Measurements from ENCODE around the gene NF1.
"Not testable (repeated sequence)": the region's sequence is repeated elsewhere in the genome, so short reads cannot be mapped to it uniquely, and the experiment has no call there.

The NF1 gene

DNA sequence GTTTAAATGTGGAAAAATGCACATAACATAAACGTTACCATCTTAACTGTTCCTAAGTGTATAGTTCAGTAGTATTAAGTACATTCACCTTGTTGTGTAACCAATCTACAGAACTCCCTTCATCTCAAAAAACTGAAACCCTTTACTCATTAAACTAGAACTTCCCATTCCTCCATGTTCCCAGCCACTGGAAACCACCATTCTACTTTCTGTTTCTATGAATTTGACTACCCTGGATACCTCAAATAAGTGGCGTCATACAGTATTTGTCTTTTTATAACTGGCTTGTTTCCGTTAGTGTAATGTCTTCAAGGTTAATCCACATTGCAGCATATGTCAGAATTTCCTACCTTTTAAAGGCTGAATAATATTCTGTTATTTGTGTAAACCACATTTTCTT lies 38.2 kb downstream of the NF1 start:
- no peak for DNase-seq

DNA sequence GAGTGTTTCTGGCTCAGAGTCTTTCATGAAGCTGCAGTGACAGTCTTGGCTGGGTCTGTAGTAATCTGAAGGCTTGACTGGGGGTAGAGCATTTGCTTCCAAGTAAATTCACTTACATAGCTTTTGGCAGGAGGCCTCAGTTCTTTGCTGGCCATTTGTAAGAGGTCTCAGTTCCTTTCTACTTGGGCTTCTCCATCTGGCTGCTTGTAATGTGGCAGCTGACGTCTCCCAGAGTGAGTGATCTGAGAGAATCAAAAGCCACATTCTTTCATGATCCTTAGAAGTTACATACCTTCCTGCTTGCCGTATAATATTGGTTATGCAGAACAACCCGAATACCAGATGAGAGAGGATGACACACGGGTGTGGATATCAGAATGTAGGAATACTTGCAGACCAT lies 39.8 kb downstream of the NF1 start:
- no peak for DNase-seq

DNA sequence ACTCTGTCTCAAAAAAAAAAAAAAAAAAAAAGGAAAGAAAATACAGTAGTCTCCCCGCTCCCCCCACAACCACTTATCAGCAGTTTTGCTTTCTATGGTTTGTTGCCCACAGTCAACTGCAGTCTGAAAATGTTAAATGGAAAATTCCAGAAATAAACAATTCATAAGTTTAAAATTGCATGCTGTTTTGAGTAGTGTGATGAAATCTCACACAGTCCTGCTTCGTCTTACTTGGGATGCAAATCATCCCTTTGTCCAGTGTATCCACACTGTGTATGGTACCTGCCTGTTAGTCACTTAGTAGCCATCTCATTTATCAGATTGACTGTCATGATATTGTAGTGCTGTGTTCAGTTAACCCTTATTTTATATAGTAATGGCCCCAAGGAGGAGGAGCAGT lies 41.5 kb downstream of the NF1 start:
- no peak for DNase-seq

DNA sequence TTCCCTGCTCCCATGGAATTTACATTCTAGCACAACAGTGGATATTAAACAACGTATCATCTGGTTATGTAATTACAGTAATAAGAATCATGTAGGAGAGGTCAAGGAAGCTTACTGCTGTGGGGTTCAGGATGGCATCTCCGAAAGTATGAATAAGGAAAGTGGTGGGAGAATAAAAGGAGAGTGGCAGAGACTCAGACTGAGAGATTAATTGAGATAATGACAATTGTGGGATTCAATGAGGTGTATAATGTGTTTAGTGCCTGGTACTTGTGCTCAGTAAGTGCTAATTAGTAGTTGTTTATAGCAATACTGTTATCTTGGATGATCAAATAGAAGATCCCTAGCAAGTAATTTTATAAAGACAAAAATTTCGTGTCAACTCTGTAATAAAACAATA lies 45.3 kb downstream of the NF1 start:
- DNase-seq: no peak

DNA sequence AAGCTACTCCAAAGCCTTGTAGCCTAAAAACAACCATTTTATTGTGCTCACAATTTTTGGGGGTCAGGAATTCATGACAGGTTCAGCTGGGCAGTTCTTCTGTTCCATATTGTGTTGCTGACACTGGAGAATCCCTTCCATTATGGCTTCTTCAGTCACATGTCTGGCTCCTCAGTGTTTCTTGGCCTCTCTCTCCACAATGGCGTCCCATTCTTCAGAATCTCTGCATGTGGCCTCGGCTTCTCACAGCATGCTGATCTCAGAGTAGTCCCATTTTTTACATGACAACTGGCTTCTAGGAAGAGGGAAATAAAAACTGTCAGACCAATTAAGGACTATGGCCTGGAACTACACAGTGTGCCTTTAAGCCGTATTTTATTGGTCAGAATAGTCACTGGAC lies 49.7 kb downstream of the NF1 start:
- DNase-seq: no peak

DNA sequence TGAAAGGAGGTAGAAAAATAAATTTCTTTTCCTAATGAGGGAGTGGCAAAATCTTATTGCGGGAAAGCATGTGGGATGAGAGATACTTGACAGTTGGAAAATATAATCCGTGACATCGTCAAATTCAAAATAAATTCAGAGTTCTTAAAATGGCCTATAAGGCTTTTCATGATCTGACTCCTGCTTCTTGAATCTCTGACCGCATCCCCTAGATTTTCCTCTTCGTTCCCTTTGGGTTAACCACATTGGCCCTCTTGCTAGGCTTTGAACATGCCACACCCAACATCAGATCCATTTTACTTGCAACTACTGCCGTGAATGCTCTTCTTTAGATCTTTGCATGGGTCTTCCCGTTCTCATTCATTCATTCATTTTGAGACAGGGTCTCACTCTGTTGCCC lies 50.1 kb downstream of the NF1 start:
- no peak for DNase-seq

DNA sequence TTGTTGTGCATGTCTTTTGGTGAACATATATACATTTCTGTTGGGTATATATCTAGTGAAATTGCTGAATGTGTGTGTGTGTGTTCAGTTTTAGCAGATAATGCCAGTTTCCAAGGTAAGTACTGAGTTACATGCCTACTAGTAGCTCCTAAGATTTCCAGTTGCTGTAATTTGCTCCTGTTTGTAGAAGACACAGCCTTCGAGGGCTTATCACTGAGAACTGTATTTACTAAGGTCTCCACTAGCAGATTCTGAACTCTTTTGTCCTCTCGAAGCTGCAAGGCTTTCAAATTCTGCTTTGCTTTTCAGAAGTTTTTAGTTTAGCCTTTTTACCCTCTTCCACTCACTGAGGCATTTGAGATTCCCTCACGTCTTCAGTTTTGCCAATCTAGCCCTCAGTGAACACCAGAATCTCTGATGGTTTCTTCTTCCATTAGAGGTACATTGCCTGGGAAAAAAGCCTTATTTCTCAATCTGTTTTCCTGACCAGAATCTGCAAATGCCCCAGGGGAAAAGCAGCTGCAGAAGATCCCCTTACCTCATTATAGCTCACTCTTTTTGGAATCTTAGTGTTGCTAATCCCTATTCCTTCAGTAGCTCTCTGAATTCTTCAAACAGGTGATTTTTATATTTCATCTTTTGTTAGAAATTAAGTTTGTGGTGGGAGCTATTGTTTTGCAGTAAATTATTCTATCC lies 52.9 kb downstream of the NF1 start:
- DNase-seq: no peak

DNA sequence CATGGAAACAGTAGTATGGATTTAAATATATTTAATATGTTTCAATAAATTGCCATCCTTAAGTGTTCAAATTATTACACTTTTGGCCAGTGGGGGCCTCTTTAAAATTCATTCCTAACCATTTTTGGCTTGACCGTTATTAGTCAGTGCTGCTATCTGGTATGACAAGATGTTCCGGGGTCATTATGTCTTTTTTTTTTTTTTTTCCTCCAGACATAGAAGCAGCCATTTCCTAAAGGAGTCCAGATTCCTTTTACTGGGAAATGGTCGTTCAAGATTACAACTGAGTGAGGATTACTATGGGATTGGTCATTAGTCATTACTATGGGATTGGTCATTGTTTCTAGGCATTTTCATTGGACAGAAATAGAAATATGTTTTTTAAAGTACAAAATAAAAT lies 53.4 kb downstream of the NF1 start:
- no peak for DNase-seq

DNA sequence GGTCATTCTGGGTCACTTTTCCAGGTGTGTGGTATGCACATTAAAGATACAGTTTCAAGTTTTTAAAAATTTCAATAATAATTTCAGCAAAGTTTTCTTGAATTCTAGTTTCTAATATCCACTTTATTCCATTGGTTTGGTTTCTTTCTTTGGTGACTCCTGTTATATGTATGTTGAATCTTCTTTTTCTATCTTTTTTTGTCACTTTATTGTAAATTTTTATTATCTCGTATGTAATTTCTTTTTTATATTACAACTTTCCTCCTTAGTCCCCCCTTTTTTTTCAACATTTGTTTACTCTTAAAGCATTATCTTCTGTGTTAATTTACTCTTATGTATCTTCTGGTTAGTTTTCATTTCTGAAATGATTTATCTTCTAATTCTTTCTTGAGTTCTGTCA lies 57.5 kb downstream of the NF1 start:
- DNase-seq: no peak

DNA sequence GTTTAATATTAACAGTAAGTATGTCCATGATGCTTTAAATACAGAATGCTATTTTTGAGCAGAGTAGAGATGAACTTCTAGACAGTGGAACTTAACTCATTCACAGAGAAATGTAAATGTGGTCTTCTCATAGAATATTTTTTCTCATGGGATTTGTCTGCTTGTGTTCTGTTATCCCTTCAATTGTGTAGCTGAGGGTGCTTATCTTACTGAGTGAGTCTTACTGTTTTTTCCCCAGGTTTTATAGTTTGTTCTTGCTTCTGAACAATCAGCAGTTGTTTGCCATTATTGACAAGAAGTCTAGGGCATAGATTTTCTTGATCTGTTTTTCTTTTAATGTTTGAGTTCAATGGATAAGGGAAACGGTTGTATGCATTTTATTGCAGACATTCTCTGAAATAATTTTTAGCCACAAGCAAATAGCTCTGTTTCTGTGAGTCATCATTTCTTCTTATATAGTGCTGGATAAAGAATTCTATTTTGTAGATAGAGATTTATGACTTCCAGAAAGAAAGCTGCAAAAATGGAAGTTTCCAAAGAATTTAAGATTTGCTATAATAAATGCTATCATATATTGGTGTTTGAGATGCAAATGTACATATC lies 60.5 kb downstream of the NF1 start:
- DNase-seq: no peak

DNA sequence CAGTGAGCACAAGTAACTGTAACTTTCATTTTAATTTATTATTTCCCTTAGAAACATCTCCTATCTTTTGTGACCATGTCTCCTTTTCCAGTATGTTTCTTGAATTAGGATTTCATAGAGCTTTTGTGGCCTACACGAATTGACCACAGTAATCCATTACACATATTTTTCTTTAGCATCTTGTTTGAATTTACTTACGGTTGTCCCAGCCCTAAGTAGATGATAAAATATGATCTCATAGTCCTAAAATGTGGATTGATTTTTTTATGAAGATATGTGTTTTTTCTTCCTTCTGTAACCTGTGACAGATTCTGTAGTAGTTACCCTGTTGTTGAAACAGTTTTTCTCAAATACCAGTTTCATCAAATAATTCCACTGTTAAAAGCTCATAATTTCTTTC lies 61.5 kb downstream of the NF1 start:
- DNase-seq: no peak

DNA sequence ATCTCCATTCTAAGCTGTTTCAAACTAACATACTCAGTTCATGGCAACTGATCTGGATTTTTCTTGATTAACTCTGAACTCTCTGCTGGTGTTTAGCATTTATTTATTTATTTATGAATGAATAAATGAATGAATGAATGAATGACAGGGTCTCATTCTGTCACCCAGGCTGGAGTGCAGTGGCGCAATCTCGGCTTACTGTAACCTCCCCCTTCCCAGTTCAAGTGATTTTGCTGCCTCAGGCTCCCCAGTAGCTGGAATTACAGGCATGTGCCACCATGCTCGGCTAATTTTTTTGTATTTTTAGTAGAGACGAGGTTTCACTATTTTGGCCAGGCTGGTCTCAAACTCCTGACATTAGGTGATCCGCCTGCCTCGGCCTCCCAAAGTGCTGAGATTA lies 62.1 kb downstream of the NF1 start:
- not testable (repeated sequence) for DNase-seq

DNA sequence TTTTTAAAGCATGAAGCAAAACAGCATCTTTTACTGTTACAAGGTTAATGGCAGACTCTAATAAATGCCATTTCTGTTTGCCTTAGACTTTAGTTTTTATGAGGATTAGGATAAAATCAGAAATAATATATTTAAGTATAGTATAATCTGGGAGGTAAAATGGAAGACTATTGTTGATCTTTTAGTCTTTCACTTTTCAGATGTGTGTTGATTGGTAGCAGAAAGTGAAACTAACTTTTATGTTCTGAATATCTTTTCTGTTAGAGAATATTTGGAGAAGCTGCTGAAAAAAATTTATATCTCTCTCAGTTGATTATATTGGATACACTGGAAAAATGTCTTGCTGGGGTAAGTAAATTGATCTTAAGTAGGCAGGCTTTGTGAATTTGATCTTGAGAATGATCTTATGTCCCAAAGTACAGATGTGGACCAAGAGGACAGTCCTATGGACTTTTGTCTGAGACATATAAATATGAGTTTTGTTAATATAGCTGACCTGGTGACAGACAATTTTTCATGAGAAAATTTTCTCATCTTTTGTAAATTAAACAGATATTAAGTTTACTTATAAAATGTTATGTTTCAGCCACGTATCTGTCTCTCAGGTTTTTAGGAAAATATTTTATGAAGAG lies 64.1 kb downstream of the NF1 start:
- no peak for DNase-seq

DNA sequence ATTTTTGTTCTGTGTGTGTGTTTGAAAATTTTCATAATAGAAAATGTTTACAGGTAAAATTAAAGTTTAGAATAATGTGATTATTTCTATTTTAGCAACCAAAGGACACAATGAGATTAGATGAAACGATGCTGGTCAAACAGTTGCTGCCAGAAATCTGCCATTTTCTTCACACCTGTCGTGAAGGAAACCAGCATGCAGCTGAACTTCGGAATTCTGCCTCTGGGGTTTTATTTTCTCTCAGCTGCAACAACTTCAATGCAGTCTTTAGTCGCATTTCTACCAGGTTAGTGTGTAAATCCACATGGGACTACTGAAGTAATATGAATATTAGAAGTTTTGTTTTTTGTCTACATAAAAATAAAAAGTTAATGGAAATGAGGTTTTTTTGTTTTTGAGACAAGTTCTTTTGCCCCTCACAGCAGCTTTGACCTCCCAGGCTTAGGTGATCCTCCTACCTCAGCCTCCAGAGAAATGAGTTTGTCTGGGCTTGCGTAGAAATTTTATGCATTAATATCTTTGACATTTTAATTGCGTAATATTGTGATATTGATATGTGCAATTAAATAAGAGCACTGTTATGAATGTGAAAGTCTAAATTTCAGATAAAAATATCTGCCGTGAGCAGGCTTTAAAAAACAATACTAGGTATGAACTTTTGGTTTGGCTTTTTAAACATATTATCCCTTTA lies 68.5 kb downstream of the NF1 start:
- no peak for DNase-seq

DNA sequence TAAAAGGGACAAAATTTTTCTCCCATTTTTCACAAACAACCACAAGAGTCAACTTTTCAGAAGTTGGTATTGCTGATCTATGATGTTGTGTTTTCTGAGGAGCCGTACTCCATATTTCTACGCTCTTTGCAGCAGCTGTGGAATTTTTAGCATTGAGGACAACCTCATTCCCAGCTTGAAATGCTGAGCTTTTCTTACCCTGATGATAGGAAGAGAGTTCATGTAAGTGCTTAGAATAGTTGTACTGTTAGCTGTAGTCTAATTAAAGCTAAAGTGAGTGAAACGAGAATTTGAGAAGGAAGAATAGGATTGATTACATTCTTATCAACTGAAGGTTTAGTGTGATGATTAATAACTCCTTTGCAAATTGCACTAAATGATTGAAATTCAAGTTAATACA lies 72.3 kb downstream of the NF1 start:
- DNase-seq: no peak

DNA sequence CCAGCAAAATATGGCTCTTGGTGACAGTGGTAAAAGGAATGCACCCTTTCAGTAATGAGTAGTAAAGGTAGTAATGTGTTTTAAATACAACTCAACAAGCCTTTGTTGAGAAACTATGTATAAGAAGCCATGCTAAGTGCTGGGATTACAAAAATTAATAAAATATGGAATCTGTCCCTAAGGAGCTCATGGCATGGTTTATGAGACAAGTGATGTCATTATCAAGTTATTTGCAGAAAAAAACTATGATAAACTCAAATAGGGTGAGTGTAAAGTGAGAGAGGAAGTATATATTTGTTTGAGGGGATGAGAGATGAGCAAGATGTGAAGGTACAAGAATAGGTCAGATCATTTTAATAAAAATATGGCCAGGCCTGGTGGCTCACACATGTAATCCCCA lies 76.9 kb downstream of the NF1 start:
- no peak for DNase-seq

DNA sequence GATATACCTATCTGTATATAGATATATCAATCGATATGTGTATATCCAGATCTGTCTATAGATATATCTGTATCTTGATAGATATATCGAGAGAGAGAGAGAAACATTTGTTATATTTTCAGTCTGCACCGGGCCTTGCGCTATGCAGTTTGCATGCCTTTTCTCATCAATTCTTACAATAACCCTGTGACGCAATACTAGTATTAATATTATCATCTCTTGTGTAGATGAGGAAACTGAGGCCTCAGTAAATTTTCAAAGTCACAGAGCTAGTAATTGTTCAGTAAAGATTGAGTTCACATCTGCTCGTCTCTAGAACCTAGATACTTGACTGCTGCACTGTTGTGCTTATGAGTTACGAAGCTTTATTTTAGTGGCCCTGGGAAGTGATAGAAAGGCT lies 77.6 kb downstream of the NF1 start:
- DNase-seq: no peak

DNA sequence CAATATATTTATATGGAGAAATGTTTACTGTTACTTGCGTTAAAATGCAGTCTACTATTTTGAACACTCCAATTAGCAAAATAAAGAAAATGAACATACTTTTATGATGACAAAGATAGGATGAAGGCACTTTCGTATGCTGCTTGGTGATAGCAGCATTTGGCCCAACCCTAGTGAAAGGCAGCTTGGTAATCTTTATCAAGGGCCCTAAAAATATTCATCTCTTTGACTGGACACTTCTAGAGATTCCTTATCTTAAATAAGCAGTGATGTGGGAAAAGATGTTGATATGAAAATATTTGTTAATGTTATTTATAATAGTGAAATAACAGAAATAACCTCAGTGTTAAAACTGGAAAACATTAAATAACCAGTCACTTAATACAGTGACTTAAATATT lies 79.4 kb downstream of the NF1 start:
- DNase-seq: no peak

DNA sequence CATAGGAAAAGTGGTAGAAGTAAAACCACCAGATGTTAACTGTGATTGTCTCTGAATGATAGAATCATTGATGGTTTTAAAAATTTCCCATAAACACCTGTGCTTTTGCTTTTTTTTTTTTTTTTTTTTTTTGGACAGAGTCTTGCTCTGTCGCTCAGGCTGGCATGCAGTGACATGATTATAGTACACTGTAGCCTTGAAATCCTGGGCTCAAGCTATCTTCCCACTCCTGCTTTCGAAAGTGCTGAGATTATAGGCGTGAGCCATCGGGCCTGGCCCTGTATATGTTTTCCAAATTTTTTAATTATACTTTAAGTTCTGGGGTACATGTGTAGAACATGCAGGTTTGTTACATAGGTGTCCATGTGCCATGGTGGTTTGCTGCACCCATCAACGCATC lies 80.5 kb downstream of the NF1 start:
- DNase-seq: no peak

DNA sequence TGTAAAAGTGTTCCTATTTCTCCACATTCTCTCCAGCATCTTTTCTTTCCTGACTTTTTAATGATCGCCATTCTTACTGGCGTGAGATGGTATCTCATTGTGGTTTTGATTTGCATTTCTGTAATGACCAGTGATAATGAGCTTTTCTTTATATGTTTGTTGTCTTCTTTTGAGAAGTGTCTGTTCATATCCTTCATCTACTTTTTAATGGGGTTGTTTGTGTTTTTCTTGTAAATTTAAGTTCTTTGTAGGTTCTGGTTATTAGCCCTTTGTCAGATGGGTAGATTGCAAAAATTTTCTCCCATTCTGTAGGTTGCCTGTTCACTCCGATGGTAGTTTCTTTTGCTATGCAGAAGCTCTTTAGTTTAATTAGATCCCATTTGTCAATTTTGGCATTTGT lies 81.4 kb downstream of the NF1 start:
- DNase-seq: not testable (repeated sequence)

DNA sequence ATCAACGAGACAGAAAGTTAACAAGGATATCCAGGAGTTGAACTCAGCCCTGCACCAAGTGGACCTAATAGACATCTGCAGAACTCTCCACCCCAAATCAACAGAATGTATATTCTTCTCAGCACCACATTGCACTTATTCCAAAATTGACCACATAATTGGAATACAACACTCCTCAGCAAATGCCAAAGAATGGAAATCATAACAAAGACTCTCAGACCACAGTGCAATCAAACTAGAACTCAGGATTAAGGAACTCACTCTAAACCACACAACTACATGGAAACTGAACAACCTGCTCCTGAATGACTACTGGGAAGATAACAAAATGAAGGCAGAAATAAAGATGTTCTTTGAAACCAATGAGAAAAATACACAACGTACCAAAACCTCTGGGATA lies 84.2 kb downstream of the NF1 start:
- not testable (repeated sequence) for DNase-seq

DNA sequence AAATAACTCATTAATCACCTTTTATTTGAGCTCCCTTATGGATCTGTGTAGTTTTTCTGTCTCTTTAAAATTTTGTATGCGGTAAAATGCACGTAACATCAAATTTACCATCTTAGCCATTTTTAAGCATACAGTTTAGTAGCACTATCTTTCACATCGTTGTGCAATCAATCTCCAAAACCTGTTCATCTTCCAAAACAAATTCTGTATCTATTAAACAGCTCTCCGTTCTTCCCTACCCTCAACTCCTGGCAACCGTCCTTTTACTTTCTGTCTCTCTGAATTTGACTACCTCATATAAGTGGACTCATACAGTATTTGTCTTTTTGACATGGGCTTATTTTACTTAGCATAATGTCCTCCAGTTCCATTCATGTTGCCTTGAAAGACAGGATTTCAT lies 100.5 kb downstream of the NF1 start:
- no peak for DNase-seq

DNA sequence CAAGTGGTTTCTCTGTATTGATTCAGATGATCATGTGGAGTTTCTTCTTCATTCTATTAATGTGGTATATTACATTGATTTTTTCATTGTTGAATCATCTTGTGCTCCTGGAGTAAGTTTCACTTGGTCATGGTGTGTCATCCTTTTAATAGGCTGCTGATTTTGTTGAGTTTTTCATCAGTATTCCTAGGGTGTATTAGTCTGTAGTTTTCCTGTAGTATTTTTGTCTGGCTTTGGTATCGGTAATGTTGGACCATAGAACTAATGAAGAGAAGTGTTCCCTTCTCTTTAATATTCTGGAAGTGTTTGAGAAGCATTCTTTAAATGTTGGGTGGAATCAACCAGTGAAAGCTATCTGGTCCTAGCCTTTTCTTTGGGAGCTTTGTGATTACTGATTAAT lies 103.2 kb downstream of the NF1 start:
- DNase-seq: no peak

DNA sequence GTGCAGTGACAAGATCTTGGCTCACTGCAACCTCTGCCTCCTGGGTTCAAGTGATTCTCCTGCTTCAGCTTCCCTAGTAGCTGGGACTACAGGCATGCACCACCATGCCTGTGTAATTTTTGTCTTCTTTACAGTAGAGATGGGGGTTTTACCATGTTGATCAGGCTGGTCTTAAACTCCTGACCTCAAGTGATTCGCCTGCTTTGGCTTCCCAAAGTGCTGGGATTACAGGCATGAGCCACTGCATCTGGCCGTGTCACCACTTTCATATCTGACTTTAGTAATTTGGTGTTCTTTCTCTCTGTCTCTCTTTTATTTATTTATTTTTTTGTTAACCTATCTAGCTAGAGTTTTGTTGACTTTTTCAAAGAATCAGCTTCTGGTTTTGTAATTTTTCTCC lies 103.9 kb downstream of the NF1 start:
- not testable (repeated sequence) for DNase-seq

Data from T-helper 9 cell (primary cell).